KMS-11 (cell line): ENCODE measurements around the gene PRDM15.

ENCODE experiments used
- H2AFZ ChIP-seq: fragments of 200-600 bp; sonication (generic); 2 replicates; pipeline ENCODE4 v1.6.1; 2016; ENCODE audit warnings: antibody characterized with exemption, mixed run types, low read depth
- H3K27ac ChIP-seq: fragments of 200-600 bp; sonication (generic); 2 replicates; pipeline ENCODE4 v1.6.1; 2016; ENCODE audit warnings: mild to moderate bottlenecking, mixed run types
- H3K27me3 ChIP-seq: fragments of 200-600 bp; sonication (generic); 2 replicates; pipeline ENCODE4 v1.6.1; 2017; ENCODE audit warnings: mild to moderate bottlenecking, low read depth, mixed run types, moderate library complexity; ENCODE audit not compliant: insufficient read depth
- H3K36me3 ChIP-seq: fragments of 200-600 bp; sonication (generic); 2 replicates; pipeline ENCODE4 v1.6.1; 2017; ENCODE audit warnings: mild to moderate bottlenecking, mixed run types; ENCODE audit not compliant: insufficient read depth
- H3K4me1 ChIP-seq: fragments of 200-600 bp; sonication (generic); 2 replicates; pipeline ENCODE4 v1.6.1; 2016; ENCODE audit warnings: mild to moderate bottlenecking, low read depth, mixed run types; ENCODE audit not compliant: poor library complexity, severe bottlenecking
- H3K4me2 ChIP-seq: fragments of 200-600 bp; sonication (generic); 2 replicates; pipeline ENCODE4 v1.7.0; 2016; ENCODE audit warnings: mild to moderate bottlenecking, mixed run types
- H3K4me3 ChIP-seq: fragments of 200-600 bp; sonication (generic); IDR thresholded peaks from 2 replicates; pipeline ENCODE4 v1.6.1; 2017; ENCODE audit warnings: low read depth, low read length, mixed read lengths; ENCODE audit not compliant: insufficient read depth
- H3K79me2 ChIP-seq: fragments of 200-600 bp; sonication (generic); 2 replicates; pipeline ENCODE4 v1.6.1; 2016; ENCODE audit warnings: low read depth, mixed run types; ENCODE audit not compliant: insufficient read depth
- H3K9ac ChIP-seq: fragments of 200-600 bp; sonication (generic); 2 replicates; pipeline ENCODE4 v1.6.1; 2016; ENCODE audit warnings: mild to moderate bottlenecking, mixed run types
- H4K20me1 ChIP-seq: fragments of 200-600 bp; sonication (generic); 2 replicates; pipeline ENCODE4 v1.6.1; 2016; ENCODE audit warnings: mild to moderate bottlenecking, mixed run types; ENCODE audit not compliant: insufficient read depth
- CTCF ChIP-seq: fragments of 200-600 bp; sonication (generic); conservative IDR thresholded peaks from 2 replicates; pipeline ENCODE4 v1.6.1; 2017; ENCODE audit warnings: low read depth, mild to moderate bottlenecking, antibody characterized with exemption, low read length, moderate library complexity, mixed read lengths

The PRDM15 gene

GRCh38 chr21:41858466-41859296 lies 20.5 kb downstream of the PRDM15 start:
- Histone ChIP-seq H3K4me3 (no peak overlapping the region), H3K4me1 (no peaks in the 10 kb centered on the region), H3K27ac (no peak overlapping the region), H4K20me1 (no peaks in the 10 kb centered on the region), H3K27me3 (no peaks in the 10 kb centered on the region), H2AFZ (no peak overlapping the region), H3K4me2 (no peak overlapping the region), H3K79me2 (no peaks in the 10 kb centered on the region), H3K36me3 (no peaks in the 10 kb centered on the region), H3K9ac (no peak overlapping the region)
- no peak for TF ChIP-seq CTCF

GRCh38 chr21:41857771-41858300 lies 21.3 kb downstream of the PRDM15 start:
- Histone ChIP-seq H3K79me2 (no peaks in the 10 kb centered on the region), H2AFZ (no peak overlapping the region), H3K4me3 (no peak overlapping the region), H4K20me1 (no peaks in the 10 kb centered on the region), H3K36me3 (no peaks in the 10 kb centered on the region), H3K27me3 (no peaks in the 10 kb centered on the region), H3K4me1 (no peaks in the 10 kb centered on the region), H3K27ac (no peak overlapping the region), H3K9ac (no peak overlapping the region), H3K4me2 (no peak overlapping the region)
- no peak for TF ChIP-seq CTCF

- Histone ChIP-seq H3K79me2 (no peaks in the 10 kb centered on the region), H3K27me3 (no peaks in the 10 kb centered on the region), H3K36me3 (no peaks in the 10 kb centered on the region), H3K4me3 (no peak overlapping the region), H3K4me2 (no peak overlapping the region), H3K27ac (no peak overlapping the region), H3K9ac (no peak overlapping the region), H4K20me1 (no peaks in the 10 kb centered on the region), H2AFZ (no peak overlapping the region), H3K4me1 (no peaks in the 10 kb centered on the region)
- TF ChIP-seq CTCF: no peak
These were observed 22.6 kb downstream of the PRDM15 start for GRCh38 chr21:41856572-41856971.

- Histone ChIP-seq H3K27me3 (no peaks in the 10 kb centered on the region), H3K36me3 (no peaks in the 10 kb centered on the region)
- no peak for TF ChIP-seq CTCF
These were observed 24.6 kb downstream of the PRDM15 start for GRCh38 chr21:41854426-41854995.

More at GRCh38 chr21:41854426-41854995, 24.6 kb downstream of the PRDM15 start:
- Histone ChIP-seq H2AFZ (no peak overlapping the region), H3K27ac (no peak overlapping the region), H3K79me2 (no peaks in the 10 kb centered on the region), H4K20me1 (no peaks in the 10 kb centered on the region), H3K9ac (no peak overlapping the region), H3K4me3 (no peak overlapping the region), H3K4me1 (no peaks in the 10 kb centered on the region), H3K4me2 (no peak overlapping the region)
